ENCODE results near the gene GNAS.

Gene GNAS

DNA sequence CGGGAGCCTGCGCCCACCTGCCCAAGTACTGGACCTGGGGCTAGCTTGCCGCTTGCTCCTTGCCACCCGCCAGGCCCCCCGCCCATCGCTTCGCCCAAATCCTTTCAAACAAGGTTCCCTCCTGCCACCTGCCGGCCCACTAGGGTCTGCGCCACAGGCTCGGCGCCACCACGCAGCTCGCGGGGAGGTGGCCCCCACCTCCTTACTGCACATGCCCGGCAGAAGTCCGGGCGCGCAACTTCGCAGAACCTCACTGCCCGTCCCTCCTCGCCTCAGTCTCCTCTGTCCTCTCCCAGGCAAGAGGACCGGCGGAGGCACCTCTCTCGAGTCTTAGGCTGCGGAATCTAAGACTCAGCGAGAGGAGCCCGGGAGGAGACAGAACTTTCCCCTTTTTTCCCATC lies 13.0 kb upstream of the GNAS start:
- H2AFZ ChIP-seq (ENCODE audit: low read depth), result peak overlapping the region; percentile 32; the same call in 1 of the 2 replicates
- TF ChIP-seq, protein P1, sequence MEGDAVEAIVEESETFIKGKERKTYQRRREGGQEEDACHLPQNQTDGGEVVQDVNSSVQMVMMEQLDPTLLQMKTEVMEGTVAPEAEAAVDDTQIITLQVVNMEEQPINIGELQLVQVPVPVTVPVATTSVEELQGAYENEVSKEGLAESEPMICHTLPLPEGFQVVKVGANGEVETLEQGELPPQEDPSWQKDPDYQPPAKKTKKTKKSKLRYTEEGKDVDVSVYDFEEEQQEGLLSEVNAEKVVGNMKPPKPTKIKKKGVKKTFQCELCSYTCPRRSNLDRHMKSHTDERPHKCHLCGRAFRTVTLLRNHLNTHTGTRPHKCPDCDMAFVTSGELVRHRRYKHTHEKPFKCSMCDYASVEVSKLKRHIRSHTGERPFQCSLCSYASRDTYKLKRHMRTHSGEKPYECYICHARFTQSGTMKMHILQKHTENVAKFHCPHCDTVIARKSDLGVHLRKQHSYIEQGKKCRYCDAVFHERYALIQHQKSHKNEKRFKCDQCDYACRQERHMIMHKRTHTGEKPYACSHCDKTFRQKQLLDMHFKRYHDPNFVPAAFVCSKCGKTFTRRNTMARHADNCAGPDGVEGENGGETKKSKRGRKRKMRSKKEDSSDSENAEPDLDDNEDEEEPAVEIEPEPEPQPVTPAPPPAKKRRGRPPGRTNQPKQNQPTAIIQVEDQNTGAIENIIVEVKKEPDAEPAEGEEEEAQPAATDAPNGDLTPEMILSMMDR (conservative IDR thresholded peaks at IDR 0.05; ENCODE audit: low read depth, low read length), result peak; percentile 65; the same call in 1 of the 2 replicates
- H3K79me2 ChIP-seq (ENCODE audit: insufficient read depth, low read depth), result no peaks in the 10 kb centered on the region
- H3K9ac ChIP-seq, result no peak overlapping the region
- H3K4me3 ChIP-seq (IDR thresholded peaks at IDR 0.05; ENCODE audit: insufficient read depth, low read depth, low read length), result no peak overlapping the region
- H3K4me2 ChIP-seq, result peak overlapping the region; percentile 37; the same call in 1 of the 2 replicates
- H3K27me3 ChIP-seq (ENCODE audit: insufficient read depth, low read depth), result no peaks in the 10 kb centered on the region
- H3K4me1 ChIP-seq (ENCODE audit: low read depth, poor library complexity, severe bottlenecking), result no peaks in the 10 kb centered on the region
- H3K27ac ChIP-seq, result no peak overlapping the region
- H4K20me1 ChIP-seq (ENCODE audit: insufficient read depth), result no peaks in the 10 kb centered on the region
- no peaks in the 10 kb centered on the region for H3K36me3 ChIP-seq (ENCODE audit: insufficient read depth)

DNA sequence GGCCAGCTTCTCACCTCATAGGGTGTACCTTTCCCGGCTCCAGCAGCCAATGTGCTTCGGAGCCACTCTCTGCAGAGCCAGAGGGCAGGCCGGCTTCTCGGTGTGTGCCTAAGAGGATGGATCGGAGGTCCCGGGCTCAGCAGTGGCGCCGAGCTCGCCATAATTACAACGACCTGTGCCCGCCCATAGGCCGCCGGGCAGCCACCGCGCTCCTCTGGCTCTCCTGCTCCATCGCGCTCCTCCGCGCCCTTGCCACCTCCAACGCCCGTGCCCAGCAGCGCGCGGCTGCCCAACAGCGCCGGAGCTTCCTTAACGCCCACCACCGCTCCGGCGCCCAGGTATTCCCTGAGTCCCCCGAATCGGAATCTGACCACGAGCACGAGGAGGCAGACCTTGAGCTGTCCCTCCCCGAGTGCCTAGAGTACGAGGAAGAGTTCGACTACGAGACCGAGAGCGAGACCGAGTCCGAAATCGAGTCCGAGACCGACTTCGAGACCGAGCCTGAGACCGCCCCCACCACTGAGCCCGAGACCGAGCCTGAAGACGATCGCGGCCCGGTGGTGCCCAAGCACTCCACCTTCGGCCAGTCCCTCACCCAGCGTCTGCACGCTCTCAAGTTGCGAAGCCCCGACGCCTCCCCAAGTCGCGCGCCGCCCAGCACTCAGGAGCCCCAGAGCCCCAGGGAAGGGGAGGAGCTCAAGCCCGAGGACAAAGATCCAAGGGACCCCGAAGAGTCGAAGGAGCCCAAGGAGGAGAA lies 12.3 kb upstream of the GNAS start:
- Histone ChIP-seq H3K4me3 (IDR thresholded peaks at IDR 0.05; ENCODE audit: insufficient read depth, low read depth, low read length) (no peak overlapping the region), H3K36me3 (ENCODE audit: insufficient read depth) (no peaks in the 10 kb centered on the region), H3K4me2 (peak overlapping the region; percentile 37; the same call in 1 of the 2 replicates), H3K79me2 (ENCODE audit: insufficient read depth, low read depth) (no peaks in the 10 kb centered on the region), H4K20me1 (ENCODE audit: insufficient read depth) (no peaks in the 10 kb centered on the region), H3K27me3 (ENCODE audit: insufficient read depth, low read depth) (no peaks in the 10 kb centered on the region), H2AFZ (ENCODE audit: low read depth) (peak overlapping the region; percentile 32; the same call in 1 of the 2 replicates), H3K27ac (no peak overlapping the region), H3K4me1 (ENCODE audit: low read depth, poor library complexity, severe bottlenecking) (no peaks in the 10 kb centered on the region), H3K9ac (no peak overlapping the region)
- TF ChIP-seq, protein P1 (conservative IDR thresholded peaks at IDR 0.05; ENCODE audit: low read depth, low read length), result no peak

DNA sequence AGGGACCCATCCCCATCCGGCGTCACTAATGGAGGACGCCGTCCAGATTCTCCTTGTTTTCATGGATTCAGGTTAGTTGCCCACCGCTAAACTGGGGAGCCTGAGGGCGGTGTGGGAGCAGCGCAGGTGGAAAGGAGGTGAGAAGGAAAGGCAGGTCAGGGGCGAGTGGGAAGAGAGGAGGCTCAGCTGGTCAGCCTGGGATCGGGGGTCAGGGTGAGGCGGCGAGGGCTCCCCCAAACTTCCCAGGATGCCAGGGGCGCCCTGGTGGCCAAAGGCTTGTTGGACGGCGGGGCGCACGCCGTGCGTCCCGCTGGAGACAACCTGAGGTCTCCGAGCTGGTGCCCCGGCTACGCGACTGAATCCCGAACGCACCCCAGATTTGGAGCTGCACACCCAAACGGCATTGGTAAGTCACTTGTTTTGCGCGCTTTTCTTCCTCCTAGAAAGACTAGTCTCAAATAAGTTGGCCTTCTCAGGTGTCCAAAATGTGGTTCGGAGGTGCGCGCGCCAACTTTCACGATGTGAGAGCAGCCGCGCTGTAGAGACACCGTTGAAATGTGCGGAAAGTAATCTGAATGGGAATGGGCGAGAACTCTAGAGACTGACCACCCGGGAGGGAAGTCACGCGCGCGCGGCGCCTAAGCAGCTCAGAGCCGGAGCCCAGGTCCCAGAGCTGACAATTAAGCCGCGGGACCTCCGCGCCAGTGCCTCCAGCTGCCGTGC lies 11.5 kb upstream of the GNAS start:
- Histone ChIP-seq H3K9ac (no peak overlapping the region), H3K4me2 (no peak overlapping the region)

DNA sequence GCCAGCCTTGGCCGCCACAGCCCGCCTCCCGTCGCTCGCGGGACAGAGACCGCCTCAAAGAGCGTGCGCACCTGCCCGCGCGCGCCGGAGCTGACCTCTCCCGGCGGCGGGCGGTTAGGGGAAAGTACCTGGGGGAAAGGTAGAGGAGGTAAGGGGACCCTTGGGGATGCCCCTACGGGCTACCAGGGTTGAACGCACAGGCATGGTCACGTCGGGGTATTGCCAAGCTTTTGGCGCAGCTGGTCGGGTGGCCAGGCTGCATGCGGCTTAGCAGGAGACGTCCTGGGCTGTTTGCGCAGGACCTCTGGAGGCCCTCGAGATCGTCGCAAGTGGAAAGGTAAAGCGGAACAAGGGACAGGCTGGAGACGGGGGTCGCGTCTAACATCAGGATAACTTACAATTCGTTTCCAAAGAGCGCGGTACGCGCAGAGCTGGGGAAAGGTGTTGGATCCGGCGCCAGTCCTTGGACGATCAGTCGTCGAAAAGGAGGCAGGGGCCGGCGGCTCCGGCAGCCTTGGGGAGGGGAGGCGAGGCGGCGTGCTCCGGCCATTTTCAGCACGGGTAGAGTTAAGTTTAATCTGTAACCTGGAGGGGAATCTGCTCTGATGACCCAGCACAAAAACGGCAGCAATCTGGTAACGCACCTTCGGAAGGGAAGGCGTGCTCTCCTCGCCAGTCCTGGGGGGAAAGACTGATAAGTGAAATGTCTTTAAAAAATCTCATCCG lies 10.8 kb upstream of the GNAS start:
- Histone ChIP-seq H3K27me3 (ENCODE audit: insufficient read depth, low read depth) (no peaks in the 10 kb centered on the region), H3K4me3 (IDR thresholded peaks at IDR 0.05; ENCODE audit: insufficient read depth, low read depth, low read length) (no peak overlapping the region), H3K79me2 (ENCODE audit: insufficient read depth, low read depth) (no peaks in the 10 kb centered on the region), H4K20me1 (ENCODE audit: insufficient read depth) (no peaks in the 10 kb centered on the region), H3K4me2 (no peak overlapping the region), H3K4me1 (ENCODE audit: low read depth, poor library complexity, severe bottlenecking) (no peaks in the 10 kb centered on the region), H3K9ac (no peak overlapping the region), H2AFZ (ENCODE audit: low read depth) (no peak overlapping the region), H3K36me3 (ENCODE audit: insufficient read depth) (no peaks in the 10 kb centered on the region), H3K27ac (no peak overlapping the region)
- TF ChIP-seq, protein P1 (conservative IDR thresholded peaks at IDR 0.05; ENCODE audit: low read depth, low read length), result no peak

More for the DNA sequence above, 11.5 kb upstream of the GNAS start:
- no peaks in the 10 kb centered on the region for H3K79me2 ChIP-seq (ENCODE audit: insufficient read depth, low read depth)
- H3K4me1 ChIP-seq (ENCODE audit: low read depth, poor library complexity, severe bottlenecking), result no peaks in the 10 kb centered on the region
- TF ChIP-seq, protein P1 (conservative IDR thresholded peaks at IDR 0.05; ENCODE audit: low read depth, low read length), result no peak
- no peak overlapping the region for H3K27ac ChIP-seq
- H3K36me3 ChIP-seq (ENCODE audit: insufficient read depth), result no peaks in the 10 kb centered on the region
- H4K20me1 ChIP-seq (ENCODE audit: insufficient read depth), result no peaks in the 10 kb centered on the region
- H2AFZ ChIP-seq (ENCODE audit: low read depth), result no peak overlapping the region
- no peak overlapping the region for H3K4me3 ChIP-seq (IDR thresholded peaks at IDR 0.05; ENCODE audit: insufficient read depth, low read depth, low read length)
- H3K27me3 ChIP-seq (ENCODE audit: insufficient read depth, low read depth), result no peaks in the 10 kb centered on the region

All from KMS-11 (cell line).